HG02798 (cell line): ENCODE results near the gene PPP1R3G.

Experiments
- ATAC-seq: cut with Tn5 transposase; IDR thresholded peaks from one replicate; pipeline ENCODE4 v1.9.1; 2021; ENCODE audit warnings: mild to moderate bottlenecking; ENCODE audit not compliant: unreplicated experiment, poor library complexity

PPP1R3G gene

DNA sequence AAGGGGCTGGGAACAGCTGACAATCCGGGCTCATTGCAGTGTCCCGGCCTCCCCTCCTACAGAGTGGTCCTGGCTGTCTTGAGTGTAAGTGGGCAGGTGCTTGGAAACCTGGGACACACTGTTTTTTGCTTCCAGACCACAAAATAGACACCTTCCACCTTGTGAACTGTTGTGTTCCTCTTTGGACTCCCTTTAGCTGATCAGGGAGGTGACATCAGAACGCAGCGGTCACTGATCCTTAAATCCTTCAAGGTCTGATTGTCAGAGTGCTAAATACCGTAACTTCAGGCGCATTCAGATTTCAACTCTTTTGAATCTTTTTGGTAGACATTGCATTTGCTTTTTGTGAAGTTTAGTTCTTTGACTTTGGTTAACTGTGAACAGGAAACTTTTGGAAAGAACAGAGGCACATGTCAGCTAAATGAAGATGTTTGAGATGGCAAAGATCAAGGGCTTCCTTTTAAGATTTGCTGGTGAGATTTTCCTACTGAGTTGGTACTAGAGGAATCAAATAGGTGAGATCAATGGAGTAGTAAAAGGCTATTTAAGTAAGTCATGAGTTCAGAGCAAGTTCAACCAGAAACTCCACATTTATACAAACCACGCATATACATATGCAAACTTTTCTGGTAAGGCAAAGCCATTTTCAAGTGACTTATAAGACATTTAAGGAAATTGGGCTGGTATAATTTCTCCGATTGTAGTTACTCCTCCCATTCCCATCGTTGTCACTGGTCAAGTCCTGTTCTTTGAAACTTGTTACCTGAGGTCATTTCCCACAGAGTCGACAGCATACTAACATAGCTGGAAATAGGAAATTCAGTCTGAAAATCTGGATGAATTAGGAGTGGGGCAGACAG is 6.3 kb downstream of the PPP1R3G start:
- no peak for ATAC-seq

GRCh38 chr6:5093231-5094015 is 8.3 kb downstream of the PPP1R3G start:
- no peak for ATAC-seq

DNA sequence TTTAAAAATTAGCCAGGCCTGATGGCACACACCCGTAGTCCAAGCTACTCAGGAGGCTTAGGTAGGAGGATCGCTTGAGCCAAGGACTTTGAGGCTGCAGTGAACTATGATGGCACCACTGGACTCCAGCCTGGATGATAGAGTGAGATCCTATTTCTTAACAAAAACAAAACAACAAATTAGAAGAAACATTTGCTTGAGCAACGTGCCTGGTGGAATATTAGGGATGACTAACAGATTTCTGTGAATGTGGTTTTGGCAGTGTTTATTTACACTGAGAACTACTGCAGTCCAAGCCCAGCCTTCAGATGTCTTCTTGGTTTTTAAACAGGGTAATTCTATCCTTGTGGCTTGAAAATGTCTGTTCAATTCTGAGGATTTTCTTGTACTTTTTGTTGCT is 9.2 kb downstream of the PPP1R3G start:
- ATAC-seq, result no peak

GRCh38 chr6:5095236-5095635 is 10.1 kb downstream of the PPP1R3G start:
- ATAC-seq, result peak; percentile 79

- ATAC-seq, result no peak
These were observed 11.3 kb downstream of the PPP1R3G start for GRCh38 chr6:5096482-5096881.

DNA sequence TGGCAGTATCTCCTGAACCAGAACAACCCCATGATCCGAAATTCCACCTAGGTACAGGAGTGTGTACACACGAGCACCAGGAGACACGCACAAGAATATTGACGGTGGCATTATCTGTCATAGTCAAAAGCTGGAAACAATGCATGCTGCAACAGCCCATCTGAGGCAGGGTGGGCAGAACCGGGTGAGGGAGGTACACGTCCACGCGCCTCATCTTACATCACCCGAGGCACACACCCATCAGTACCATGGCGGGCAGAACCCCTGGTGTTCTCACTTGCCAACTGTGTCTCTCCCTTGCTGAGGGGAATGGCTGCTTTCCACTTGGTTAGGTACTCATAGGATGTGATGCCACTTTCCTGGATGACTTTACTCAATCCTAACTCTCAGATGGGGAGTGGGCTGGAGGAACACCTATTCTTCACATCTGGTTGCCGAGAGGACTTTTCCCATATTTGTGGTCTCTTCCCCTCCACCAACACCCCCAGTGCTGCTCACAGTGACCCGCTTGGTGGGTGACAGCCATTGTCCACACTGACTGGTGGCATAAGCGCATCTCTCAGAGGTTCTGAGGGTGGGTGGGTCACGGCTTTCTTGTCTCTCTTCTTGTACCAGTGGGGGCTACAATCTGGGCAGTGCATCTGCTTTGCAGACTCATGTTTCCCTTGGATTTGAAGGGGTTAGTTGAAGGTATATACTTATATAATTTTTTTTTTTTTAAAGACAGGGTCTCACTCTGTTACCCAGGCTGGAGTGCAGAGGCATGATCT is 13.5 kb downstream of the PPP1R3G start:
- ATAC-seq, result no peak

DNA sequence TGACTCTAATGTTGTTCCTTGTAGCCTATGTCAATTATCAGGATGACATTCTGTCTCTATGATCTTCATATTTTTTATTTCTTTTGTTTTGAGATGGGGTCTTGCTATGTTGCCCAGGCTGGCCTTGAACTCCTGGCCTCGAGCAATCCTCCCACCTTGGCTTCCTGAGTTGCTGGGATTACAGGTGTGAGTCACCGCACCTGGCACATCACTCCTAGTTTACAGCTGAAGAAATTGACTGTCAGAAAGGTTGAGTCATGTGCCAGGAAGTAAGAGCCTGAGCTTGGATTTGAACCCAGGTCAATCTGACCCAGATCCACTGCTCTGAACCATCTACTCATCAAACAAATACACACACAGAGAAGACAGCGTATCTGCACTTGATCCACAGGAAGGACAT is 14.4 kb downstream of the PPP1R3G start:
- no peak for ATAC-seq

- ATAC-seq, result no peak
These were observed 15.7 kb downstream of the PPP1R3G start for GRCh38 chr6:5100806-5101205.

DNA sequence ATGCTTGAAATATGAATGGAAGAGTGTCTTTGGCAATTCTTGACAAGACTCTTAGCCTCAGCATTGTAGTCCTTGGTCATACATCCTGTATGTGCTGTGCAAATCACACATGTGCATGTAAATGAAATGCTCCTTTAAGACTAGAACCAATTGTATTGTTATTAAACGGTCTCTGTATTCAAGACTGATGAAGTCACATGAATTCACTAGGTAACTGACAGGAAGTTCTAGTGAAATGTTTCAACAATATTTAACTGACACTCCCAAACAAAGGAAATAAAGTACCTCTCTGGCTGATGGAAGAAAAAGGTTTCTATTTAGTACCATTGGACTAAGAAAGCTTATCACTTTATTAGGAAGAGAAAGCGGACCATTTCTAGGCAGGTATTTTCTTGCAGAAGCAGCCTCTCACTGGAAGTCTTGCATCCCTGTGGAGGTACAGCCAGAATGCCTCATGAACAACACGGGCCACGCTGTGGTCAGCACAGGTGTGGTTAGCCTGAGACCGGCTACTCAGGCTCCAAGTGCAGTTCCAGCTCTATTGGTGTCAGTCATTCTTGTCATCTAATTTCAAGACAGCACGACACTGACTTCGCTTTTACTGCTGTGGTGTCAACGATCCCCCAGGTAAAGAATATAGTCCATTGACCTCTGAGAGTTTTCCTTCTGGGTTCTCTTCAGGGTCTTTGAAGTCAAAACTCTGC is 17.3 kb downstream of the PPP1R3G start:
- ATAC-seq, result no peak

- no peak for ATAC-seq
These were observed 18.1 kb downstream of the PPP1R3G start for GRCh38 chr6:5103250-5103649.

GRCh38 chr6:5104667-5105066 is 19.5 kb downstream of the PPP1R3G start:
- ATAC-seq, result no peak

- no peak for ATAC-seq
These were observed 20.0 kb downstream of the PPP1R3G start for GRCh38 chr6:5105146-5105545.

GRCh38 chr6:5107341-5107740 is 22.2 kb downstream of the PPP1R3G start:
- ATAC-seq, result no peak

DNA sequence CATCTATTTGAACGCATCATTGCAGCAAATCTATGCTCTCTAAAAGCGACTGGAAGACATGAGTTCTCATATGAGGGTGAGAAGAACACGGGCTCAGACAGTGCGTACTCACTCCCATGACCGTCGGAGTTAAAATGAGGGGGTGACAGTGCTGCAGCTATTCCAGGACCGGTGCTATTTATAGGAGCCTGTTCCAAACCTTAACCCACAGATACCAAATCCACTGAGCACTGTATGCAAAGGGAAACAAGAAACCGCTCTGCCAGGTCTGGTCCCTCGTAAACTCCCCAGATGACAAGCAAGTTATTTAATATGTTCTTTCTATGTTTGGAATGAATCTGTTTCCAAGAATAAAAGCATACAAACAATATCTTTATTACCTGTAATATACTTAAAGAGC is 22.9 kb downstream of the PPP1R3G start:
- ATAC-seq, result no peak

GRCh38 chr6:5108536-5109150 is 23.5 kb downstream of the PPP1R3G start:
- no peak for ATAC-seq

DNA sequence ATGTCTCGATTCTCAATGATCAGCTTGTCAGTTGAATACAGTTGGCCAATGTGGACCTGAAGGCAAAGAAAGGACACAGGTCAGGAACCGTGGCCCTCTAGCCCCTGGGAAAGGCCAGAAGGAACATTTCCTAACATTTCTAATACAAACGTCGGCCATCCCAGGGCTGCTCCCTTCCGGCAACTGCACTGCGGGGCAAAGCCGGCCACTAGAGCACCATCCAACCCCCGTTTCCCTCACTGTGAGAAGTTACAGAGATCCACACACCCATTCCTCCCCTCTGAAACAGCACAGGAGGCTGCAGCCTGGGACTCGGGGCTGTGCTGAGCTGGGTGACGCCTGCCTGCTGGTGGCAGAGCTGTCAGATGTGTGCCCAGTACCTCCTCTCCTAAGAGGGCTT is 24.3 kb downstream of the PPP1R3G start:
- no peak for ATAC-seq

DNA sequence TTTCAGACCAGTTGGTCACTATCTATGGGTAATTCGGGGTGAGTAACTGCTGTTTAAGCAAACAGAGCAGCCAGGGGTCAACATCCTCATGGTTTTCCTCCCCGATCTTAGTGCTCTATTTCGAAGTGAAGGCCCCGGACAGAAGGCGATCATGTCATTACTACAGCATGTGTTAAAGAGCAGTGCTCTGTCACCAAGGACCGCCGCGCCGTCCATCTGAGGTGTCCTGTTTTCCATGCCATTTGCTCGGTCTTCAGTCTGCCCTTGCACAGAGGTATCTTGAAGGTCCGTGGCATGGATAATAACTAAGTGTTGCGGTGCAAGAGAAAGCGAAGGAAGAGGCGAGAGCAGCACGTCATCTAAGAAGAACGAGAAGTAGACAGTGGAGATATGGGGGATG is 25.1 kb downstream of the PPP1R3G start:
- ATAC-seq, result no peak

GRCh38 chr6:5111626-5112025 is 26.5 kb downstream of the PPP1R3G start:
- ATAC-seq, result no peak

DNA sequence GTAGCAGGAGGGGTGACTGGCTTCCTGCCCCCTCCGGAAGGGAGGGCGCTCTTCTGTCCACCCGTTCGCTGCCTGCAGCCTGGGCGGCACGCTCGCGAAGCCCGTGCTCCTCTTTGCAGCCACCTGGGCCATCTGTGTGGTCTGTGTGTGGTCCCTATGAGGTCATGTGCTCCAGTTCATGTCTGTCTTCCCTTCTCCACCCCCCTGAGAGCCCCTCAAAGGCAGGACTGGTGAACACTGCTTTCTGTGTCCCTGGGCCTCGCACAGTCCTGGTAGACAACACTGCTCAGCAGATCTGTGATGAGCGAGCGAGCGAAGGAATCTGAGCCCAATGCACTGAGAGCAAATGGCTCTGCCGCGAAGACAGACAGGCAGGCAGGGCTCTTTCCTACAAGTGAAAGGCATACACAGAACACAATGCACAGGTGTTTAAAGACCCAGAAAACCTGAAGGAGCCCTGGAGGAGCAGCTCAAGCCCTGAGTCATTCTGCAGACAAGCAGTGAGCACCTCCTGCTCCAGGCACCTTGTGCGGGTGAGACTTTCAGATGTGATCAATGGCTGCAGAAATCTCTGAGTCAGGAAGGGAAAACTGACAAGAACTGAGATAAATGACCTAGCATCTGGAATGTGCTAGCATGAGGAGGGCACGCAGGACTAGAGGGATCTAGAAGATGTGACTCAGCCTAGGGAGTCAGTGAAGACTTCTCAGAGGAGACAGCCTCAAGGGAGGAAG is 27.1 kb downstream of the PPP1R3G start:
- ATAC-seq, result no peak
